Measurements from ENCODE around the gene RAD52.

DNA sequence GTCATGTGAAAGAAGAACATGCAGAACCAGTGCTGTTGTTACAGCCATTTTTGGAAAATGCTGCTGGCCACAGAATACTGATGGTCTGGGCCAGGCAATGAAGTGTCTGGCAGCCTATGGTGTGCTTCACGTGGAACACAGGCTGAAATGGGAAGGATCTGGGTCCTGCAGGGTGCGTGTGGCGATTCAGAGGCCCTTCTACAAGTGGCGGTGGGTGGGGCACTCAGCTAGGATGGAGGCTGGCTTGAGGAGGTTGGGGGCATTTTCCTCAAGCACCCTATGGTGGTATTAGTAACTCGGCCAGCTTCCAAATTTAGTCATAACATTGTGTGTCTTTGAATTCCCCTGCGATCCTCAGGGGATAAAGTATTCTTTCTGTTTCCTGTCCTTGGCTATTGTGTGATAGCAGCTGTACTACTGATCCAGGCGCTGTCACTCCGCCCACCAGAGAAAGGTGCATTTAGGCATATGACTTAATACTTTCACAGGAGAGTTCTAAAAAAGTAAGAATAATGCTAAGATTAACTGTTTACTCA, 9.2 kb upstream of the RAD52 start:
- TF ChIP-seq CTCF (IDR thresholded peaks at IDR 0.05) (no peak), EZH2 (IDR thresholded peaks at IDR 0.05; ENCODE audit: borderline replicate concordance, insufficient read depth, low read depth, low read length, poor library complexity, severe bottlenecking) (no peak)
